ENCODE data around the gene SERPINC1. TPM values are rescaled to one million over a fixed set of nuclear protein-coding genes. Genes with fewer than 3 reads are reported as not detected.

Gene SERPINC1
- total and polyA plus RNA-seq, 2 of the 13 experiments (the other 11 are each of a cell fraction or from before 2014, with no cell fraction given) = 142 to 205 TPM

DNA sequence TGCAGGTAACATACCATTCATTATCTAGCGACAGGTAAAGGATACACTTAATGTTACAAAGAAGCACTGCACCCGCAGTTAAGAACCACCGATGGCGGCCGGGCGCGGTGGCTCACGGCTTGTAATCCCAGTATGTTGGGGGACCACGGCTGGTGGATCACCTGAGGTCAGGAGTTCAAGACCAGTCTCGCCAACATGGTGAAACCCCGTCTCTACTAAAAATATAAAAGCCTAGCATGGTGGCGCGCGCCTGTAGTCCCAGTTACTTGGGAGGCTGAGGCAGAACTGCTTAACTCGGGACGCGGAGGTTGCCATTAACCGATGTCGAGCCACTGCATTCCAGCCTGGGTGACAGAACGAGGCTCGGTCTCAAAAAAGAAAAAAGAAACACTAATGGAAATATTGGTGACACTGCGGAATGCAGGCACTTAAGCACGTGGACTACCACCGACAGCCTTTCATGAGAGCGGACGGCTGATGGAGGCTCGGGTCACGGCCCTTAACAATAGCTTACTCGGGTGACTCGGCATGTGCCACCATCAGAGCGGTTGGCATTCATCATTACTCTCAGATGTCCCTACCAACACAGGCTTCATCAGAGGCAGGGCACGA, 49.9 kb downstream of the SERPINC1 start (continued):
- TF ChIP-seq, protein P1, sequence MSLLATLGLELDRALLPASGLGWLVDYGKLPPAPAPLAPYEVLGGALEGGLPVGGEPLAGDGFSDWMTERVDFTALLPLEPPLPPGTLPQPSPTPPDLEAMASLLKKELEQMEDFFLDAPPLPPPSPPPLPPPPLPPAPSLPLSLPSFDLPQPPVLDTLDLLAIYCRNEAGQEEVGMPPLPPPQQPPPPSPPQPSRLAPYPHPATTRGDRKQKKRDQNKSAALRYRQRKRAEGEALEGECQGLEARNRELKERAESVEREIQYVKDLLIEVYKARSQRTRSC (CRISPR knock-in tag; IDR thresholded peaks at IDR 0.05; ENCODE audit: low read depth) = 0 out of 2 replicates have a peak, but pooled peaks have one; percentile 76
- TF ChIP-seq ZNF431 (CRISPR knock-in tag; IDR thresholded peaks at IDR 0.05; ENCODE audit: borderline replicate concordance, low read depth) = peak; percentile 70; the same call in 1 of the 2 replicates
- peak; percentile 80; the same call in 1 of the 2 replicates for TF ChIP-seq MYC (CRISPR knock-in tag; IDR thresholded peaks at IDR 0.05; ENCODE audit: borderline replicate concordance)
- TF ChIP-seq ZNF563 (CRISPR knock-in tag; IDR thresholded peaks at IDR 0.05) = no peak
- TF ChIP-seq ZNF878 (CRISPR knock-in tag; IDR thresholded peaks at IDR 0.05) = peak; percentile 69; the same call in 1 of the 2 replicates
- TF ChIP-seq KLF12 (CRISPR knock-in tag; IDR thresholded peaks at IDR 0.05; ENCODE audit: borderline replicate concordance) = 0 out of 2 replicates have a peak, but pooled peaks have one; percentile 13
- no peak for TF ChIP-seq ZNF781 (CRISPR knock-in tag; IDR thresholded peaks at IDR 0.05; ENCODE audit: borderline replicate concordance, not compliant biosample characterization)
- TF ChIP-seq, protein P2, sequence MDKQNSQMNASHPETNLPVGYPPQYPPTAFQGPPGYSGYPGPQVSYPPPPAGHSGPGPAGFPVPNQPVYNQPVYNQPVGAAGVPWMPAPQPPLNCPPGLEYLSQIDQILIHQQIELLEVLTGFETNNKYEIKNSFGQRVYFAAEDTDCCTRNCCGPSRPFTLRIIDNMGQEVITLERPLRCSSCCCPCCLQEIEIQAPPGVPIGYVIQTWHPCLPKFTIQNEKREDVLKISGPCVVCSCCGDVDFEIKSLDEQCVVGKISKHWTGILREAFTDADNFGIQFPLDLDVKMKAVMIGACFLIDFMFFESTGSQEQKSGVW (CRISPR knock-in tag; IDR thresholded peaks at IDR 0.05; ENCODE audit: borderline replicate concordance) = no peak
- TF ChIP-seq U2AF1 (optimal IDR thresholded peaks at IDR 0.05; ENCODE audit: low read depth, low read length) = peak; percentile 81
- TF ChIP-seq, protein P3, sequence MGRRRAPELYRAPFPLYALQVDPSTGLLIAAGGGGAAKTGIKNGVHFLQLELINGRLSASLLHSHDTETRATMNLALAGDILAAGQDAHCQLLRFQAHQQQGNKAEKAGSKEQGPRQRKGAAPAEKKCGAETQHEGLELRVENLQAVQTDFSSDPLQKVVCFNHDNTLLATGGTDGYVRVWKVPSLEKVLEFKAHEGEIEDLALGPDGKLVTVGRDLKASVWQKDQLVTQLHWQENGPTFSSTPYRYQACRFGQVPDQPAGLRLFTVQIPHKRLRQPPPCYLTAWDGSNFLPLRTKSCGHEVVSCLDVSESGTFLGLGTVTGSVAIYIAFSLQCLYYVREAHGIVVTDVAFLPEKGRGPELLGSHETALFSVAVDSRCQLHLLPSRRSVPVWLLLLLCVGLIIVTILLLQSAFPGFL (CRISPR knock-in tag; IDR thresholded peaks at IDR 0.05) = 0 out of 2 replicates have a peak, but pooled peaks have one; percentile 35
- TF ChIP-seq, protein P4, sequence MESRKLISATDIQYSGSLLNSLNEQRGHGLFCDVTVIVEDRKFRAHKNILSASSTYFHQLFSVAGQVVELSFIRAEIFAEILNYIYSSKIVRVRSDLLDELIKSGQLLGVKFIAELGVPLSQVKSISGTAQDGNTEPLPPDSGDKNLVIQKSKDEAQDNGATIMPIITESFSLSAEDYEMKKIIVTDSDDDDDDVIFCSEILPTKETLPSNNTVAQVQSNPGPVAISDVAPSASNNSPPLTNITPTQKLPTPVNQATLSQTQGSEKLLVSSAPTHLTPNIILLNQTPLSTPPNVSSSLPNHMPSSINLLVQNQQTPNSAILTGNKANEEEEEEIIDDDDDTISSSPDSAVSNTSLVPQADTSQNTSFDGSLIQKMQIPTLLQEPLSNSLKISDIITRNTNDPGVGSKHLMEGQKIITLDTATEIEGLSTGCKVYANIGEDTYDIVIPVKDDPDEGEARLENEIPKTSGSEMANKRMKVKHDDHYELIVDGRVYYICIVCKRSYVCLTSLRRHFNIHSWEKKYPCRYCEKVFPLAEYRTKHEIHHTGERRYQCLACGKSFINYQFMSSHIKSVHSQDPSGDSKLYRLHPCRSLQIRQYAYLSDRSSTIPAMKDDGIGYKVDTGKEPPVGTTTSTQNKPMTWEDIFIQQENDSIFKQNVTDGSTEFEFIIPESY (CRISPR knock-in tag; IDR thresholded peaks at IDR 0.05) = no peak
- TF ChIP-seq, protein P5, sequence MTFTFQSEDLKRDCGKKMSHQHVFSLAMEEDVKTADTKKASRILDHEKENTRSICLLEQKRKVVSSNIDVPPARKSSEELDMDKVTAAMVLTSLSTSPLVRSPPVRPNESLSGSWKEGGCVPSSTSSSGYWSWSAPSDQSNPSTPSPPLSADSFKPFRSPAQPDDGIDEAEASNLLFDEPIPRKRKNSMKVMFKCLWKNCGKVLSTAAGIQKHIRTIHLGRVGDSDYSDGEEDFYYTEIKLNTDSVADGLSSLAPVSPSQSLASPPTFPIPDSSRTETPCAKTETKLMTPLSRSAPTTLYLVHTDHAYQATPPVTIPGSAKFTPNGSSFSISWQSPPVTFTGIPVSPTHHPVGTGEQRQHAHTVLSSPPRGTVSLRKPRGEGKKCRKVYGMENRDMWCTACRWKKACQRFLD (CRISPR knock-in tag; IDR thresholded peaks at IDR 0.05; ENCODE audit: borderline replicate concordance) = 0 out of 2 replicates have a peak, but pooled peaks have one; percentile 41
- TF ChIP-seq, protein P6, sequence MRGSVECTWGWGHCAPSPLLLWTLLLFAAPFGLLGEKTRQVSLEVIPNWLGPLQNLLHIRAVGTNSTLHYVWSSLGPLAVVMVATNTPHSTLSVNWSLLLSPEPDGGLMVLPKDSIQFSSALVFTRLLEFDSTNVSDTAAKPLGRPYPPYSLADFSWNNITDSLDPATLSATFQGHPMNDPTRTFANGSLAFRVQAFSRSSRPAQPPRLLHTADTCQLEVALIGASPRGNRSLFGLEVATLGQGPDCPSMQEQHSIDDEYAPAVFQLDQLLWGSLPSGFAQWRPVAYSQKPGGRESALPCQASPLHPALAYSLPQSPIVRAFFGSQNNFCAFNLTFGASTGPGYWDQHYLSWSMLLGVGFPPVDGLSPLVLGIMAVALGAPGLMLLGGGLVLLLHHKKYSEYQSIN (CRISPR knock-in tag; IDR thresholded peaks at IDR 0.05; ENCODE audit: borderline replicate concordance) = peak; percentile 72; the same call in 1 of the 2 replicates
- TF ChIP-seq, protein P7, sequence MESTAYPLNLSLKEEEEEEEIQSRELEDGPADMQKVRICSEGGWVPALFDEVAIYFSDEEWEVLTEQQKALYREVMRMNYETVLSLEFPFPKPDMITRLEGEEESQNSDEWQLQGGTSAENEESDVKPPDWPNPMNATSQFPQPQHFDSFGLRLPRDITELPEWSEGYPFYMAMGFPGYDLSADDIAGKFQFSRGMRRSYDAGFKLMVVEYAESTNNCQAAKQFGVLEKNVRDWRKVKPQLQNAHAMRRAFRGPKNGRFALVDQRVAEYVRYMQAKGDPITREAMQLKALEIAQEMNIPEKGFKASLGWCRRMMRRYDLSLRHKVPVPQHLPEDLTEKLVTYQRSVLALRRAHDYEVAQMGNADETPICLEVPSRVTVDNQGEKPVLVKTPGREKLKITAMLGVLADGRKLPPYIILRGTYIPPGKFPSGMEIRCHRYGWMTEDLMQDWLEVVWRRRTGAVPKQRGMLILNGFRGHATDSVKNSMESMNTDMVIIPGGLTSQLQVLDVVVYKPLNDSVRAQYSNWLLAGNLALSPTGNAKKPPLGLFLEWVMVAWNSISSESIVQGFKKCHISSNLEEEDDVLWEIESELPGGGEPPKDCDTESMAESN (CRISPR knock-in tag; conservative IDR thresholded peaks at IDR 0.05) = 0 out of 2 replicates have a peak, but pooled peaks have one; percentile 13
- 0 out of 2 replicates have a peak, but pooled peaks have one; percentile 17 for TF ChIP-seq ZNF354B (CRISPR knock-in tag; IDR thresholded peaks at IDR 0.05)
- TF ChIP-seq NFKB2 (CRISPR knock-in tag; IDR thresholded peaks at IDR 0.05; ENCODE audit: borderline replicate concordance) = peak; percentile 45; the same call in 1 of the 2 replicates

Data from HepG2 (cell line).